Superior temporal gyrus (tissue), 1 donor: ENCODE data around the gene FRAS1.
"Not testable (repeated sequence)": the region's sequence is repeated elsewhere in the genome, so short reads cannot be mapped to it uniquely, and the experiment has no call there.

Experiments
- DNase-seq: peaks from one replicate; pipeline ENCODE4 v3.0.0-alpha.2; 2016; ENCODE audit errors: extremely low spot score

FRAS1 gene

DNA sequence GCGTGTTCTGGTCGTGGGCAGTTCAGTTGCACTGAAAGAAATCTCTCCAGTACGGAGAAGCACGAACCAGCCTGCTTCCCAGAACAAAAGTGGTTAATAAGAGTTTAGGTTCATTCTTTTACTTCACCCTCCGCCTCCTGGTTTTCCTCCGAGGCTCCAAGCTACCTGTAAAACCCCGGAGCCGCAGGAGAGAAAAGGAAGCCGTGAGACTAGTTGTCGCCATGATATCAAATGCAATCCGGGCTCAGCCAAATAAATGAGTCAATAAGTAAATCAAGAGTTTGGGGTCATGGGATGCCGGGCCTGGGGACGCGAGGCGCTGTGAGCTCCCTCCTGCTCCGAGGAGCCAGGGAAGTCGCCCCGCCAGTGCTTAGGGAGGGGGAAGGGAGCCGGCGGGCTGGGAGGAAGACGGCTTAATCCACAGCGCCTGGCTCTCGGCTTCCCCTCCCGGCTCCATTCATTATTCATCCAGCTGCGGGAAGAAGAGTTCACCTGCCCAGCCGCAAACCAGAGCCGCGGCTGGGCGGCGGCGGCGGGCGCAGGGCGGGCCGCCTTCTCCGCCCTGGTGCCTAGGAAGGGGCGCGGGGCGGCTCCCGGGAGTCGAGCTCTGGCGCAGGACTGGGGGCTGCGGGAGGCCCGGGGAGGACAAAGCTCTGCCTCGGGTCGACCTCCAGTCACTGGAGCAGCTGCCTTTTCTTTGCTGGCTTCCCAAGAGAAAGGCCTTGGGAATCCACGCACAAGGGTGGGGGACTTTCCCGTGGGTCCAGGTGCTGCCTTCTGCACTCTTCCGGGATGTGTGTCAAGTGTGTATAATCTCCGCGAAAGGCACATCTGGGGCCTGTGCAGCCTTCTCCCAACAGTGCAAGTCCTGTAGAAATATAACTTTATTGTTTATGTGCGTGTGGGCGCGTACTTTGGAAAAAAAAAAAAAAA is 1.7 kb downstream of the FRAS1 start:
- no peak for DNase-seq

DNA sequence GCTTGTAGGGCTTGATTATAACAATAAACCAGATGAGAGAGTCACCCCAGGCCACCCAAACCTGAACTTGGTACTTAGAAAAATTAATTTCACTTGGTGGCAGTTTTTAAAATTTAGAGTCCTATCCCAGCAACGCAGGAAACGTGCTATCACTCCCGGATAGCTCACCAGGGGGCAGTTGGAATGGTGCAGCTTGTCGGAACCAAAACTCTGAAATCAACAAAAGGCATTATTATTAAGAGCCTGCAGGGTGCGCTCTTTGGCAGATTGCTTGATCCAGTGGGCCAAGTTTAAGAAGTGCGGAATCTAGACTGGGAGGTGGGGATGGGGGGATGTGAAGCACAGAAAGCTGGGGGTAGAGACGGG is 2.4 kb downstream of the FRAS1 start:
- peak; percentile 72 for DNase-seq

DNA sequence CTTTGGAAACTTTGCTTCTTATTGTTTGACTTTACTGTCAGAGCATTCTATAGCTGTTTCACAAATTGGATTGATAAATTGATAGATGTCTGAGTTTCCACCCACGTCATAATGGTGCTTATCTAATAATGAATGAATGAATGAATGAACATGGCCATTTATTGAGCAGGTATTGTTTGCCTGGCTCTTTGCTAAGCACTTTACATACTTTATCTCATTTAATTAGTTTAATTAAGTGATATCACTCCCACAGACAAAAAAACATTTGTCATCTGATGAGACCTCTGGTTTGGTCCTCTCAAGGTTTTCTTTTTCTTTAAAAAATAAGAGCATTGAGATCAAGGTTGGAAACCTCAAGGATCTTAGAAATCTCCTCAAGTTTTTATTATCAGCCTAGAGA is 2.8 kb downstream of the FRAS1 start:
- DNase-seq = no peak

DNA sequence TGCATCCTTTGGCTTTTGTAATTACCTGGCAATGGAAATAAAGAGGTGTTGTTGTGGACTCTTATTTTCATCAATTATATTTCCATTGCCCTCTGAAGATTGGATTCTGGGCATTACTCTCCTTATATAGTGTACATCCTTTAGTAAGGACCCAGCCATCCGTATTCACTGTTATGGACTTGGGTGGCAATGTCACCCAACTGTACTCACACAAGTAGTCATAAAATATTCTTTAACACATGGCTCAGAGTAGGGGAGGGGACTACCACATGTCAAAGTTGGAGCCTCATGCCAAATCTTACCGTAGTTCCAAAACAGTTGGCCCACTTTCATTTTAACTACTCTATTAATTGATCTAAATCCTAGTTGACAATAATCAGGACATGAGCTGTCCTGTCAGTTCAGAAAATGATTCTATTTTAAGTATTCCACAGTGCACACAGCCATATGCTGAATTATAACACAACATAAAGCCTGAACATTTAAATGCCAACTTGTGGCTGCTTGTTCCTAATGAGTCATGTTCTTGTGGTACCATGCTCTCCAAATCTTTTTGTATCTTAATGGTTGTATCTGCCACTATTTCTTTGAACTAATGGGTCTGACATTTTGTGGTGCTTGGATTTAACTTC is 4.9 kb downstream of the FRAS1 start:
- peak; percentile 52 for DNase-seq

DNA sequence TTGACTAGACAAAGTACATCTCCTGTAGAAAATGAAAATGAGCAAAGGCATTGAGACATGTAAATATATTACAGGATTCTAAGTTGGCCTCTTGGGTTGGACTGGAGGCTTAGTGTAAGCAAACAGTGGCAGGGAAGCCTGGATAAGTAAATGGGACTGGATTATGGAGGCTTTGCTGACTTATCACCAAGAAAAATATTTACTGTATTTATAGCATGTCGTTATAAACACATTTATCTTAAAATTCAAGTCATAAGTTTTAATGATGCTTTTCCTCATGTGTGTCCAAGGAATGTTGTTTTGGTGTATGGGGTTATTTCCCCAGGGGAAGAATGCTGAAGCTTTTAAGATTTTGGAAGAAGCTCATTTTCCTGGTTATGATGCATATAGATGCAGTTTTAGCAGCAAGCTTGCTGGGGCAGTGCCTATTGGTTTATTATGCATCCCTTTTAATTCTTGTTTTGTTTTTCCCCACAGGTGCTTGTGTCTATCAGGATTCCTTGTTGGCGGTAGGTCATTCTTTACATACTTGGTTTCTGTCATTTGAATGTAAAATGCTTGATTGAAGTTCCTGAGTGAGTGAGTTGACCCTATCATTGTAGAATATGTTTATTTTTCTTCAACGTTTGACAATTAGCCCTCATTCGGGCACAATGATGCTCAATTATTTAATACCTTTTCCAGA is 8.5 kb downstream of the FRAS1 start:
- no peak for DNase-seq

DNA sequence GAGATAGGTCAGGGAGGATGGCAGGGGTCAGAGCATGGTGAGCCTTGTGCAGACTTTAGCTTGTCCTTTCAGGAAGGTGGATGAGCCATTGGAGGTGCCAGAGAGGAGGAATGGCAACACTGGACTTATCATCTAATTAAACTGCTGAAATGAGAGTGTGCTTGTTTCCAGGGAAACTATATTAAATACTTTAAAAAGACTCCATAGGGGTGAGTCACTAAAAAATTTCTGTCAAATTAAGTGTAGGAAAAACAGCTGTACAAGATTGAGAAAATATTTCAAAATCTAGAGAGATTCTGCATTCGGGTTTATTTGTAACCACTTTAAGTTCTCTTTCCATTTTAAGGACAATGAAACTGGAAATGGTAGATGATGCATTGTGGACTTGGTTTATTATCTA is 11.4 kb downstream of the FRAS1 start:
- DNase-seq = no peak

DNA sequence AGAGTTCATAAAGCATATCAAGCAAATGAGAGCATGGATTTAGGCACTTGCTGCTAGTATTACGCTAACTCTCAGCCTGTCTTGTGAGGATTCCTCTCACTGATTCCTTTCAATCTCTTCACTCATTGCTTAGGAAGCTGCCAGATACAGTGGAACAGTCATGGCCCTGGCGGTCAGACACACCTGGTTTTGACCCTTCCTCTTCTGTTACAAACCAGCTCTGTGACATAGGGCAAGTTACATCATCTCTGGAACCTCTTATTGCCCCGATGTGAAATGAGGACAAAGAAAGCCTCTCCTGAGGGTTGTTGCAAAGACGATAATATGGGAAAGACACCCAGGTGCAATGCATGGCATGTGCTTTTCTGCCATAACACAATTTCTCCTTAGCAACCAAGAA is 12.2 kb downstream of the FRAS1 start:
- DNase-seq = no peak

DNA sequence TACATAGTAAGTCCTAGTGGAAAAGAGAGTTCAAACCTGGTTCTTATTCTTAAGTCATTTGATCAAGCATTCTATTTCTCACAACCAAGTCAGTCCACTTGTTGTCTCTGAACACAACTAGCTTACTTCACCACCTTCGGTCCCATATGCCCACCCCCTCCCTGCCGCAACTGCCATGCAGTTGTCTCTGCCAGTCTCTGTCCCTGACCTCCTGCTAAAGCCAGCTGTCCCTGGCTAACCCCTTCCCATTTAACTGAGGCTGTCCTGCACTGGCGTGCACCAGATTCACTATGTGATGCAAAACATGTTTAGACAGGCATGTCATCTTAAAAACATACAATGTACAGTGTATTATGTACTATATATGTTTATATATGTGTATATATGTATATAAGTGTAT is 12.7 kb downstream of the FRAS1 start:
- DNase-seq = no peak

DNA sequence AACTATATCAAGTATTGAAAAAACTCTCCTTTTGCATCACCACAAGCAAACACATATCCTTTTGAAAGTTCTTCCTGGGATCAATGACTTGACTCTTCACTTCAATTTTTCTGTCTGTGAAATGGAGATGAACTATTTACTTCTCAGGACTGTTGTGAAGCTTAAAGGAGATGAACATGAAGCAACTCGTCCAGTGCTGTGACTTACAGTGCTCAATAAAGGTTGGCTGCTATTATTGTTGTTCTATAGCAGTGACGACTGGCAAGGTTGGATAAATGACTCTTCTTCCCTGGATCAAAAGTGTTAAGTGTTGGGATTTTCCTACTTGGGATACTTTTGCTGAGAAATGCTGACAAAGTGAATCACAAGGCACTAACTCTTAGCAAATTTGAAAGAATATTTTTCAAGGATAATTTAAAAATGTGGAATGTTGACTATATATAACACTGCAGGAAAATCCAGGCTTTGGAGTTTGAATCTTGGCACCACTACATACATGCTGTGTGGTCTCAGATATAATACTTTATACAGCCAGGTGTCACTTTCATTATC is 13.7 kb downstream of the FRAS1 start:
- DNase-seq = no peak

DNA sequence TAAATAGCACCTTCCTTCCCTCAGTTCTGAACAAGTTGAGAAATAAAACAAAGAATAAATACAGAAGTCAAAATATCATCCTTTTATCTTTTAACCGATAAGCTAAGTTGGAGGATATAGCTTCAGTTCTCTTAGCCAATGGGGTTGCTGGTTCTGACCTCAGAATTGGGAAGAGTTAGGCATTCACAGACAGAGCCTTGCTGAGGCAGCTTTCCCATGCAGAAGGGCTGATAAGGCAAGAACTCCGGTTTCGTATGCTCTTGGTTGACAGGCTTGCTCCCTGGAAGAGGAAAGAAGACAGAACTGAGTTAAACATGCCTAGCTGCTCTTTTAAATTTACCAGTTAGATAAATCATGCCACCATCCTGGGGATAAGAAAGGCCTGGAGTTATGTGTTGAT is 17.6 kb downstream of the FRAS1 start:
- no peak for DNase-seq

DNA sequence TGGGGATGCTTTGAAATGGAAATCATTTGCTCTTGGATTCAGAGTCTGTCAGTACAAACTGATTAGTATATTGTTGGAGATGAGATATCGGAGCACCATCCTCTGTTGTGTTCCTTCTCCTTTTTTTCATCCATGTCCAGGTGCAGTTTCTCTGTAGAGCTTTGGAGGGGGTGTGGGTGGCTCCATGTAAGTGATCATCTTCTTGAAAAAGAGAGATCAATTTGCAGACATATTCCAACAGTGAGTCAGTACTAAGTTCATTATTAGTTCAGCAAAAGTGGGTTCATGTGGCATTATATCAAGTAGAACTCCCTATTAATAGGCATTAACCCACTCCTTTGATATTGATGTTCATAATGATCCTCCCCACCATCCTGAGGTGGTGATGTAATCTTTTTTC is 18.9 kb downstream of the FRAS1 start:
- no peak for DNase-seq

DNA sequence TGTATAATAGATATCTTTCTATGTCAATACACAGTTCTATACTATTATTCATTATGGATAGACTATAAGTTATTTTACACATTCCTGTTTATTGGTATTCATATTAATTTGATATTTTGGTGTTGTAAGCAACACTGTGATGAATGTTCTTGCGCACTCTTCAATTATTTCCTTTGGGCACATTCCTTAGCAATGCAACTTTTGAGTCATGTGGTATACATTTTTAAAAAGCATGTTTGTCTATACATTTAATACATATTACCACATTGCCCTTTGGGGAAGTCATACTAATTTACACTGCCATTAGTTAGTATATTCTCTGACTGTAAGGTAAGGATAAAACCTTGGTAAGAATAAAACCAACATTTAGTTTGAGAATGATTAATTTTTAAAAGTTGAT is 21.0 kb downstream of the FRAS1 start:
- DNase-seq = no peak

DNA sequence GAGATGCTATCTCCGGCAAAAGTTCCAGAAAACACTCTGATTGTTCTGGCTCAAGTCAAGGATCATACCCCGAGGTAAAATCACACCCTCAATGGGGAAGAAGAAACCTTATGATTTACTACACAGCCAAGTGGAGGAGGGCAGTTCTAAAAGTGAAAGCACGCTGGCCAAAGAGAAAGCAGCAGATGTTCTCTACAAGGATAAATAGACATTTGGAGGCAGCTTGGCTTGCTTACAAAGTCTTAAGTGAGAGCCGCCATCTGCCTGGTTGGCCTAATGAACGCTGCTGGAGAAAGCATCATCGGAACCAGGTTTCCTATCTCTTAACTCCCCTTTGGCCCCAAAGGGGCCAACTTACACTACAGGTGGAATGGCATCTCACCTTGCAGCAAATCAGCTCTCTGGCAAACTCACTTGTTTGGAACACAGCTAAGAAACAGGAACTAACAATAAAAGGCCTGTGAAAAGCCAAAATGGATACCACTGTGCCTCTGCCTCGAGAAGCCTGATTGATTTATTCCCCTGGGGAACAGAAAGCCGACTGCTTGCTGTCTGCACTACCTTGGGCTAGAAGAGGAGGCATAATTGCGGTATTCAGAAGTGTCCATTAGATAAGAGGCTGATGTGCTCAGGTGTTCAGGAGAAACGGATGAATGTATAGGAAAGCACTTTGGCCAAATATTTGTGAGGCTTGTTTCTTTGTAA is 22.8 kb downstream of the FRAS1 start:
- DNase-seq = no peak

DNA sequence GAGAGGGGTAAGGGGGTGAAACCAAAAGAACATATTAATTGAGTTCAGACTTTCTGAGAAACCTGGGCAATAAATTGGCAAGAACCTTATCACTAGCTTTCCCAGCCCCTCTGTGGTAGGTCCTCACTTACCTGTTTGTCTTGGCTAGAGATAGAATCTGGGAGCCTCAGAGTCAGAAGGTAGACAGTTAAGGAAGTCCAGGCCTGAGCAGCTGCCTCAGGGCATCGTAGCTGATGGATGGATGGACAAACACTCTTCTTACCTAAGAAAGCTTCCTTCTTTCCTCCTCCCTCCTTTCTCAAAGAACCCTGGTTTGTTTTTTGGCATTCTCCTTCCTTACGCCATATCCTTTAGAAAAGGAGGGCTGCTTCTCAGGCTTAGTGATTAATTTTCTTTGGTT is 24.4 kb downstream of the FRAS1 start:
- no peak for DNase-seq

DNA sequence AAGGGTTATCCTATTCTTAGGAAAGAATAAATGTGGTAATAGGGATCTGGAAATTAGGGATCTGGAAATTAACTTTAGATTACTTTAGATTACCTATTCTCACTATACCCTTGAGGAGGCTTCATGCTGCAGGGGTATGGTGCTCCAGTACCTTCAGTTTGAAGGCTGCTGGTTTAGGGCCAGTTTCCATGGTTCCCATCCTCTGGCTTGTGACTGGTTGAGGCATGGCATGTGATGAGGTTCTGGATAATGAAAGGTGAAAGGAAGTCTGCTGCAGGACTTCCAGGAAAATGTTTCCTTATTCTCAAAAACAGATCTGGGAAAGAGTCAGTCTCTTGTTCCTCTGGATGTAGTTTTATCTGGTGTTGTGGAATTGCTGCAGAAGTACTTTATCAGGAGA is 25.9 kb downstream of the FRAS1 start:
- DNase-seq = no peak

DNA sequence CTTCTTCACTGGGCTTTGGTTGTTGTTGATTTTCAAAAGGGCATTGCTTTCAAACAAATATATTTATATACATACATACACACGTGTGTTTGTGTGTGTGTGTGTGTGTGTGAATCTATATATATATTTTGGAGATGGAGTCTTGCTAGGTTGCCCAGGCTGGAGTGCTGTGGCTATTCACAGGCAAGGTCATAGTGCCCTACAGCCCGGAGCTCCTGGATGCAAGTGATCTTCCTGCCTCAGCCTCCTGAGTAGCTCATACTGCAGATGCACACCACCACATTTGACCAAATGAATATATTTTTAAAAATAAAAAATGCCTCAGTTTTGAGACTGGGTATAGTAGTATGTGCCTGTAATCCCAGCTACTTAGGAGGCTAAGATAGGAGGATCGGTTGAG is 34.4 kb downstream of the FRAS1 start:
- no peak for DNase-seq

DNA sequence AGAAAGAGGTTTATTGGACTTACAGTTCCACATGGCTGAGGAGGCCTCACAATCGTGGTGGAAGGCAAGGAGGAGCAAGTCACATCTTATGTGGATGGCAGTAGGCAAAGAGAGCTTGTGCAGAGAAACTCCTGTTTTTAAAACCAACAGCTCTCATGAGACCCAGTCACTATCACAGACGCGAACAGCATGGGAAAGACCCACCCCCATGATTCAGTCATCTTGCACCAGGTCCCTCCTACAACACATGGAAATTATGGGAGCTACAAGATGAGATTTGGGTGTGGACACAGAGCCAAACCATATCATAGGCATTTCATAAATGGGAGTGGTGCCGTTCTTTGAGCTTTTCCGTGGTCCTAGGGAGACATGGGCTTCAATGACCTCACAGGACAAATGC is 35.2 kb downstream of the FRAS1 start:
- not testable (repeated sequence) for DNase-seq

DNA sequence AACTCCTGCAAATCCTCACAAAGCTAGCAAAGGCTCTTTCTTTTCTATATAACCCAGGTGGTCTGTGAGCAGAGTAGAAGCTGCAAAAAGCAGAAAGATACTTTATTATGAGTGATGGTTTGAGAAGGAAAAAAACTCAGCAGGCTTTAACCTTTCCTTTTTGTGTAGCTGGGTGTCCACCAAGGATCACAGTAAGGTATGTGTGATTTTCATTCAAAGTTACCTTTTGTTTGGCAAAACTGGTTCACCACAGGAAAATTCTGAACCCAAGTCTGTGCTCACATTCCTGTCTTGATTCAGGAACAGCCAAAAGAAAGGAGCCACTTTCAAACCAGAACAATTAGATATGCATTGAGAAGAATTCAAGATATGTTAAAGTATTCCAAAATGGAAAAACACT is 35.7 kb downstream of the FRAS1 start:
- no peak for DNase-seq

DNA sequence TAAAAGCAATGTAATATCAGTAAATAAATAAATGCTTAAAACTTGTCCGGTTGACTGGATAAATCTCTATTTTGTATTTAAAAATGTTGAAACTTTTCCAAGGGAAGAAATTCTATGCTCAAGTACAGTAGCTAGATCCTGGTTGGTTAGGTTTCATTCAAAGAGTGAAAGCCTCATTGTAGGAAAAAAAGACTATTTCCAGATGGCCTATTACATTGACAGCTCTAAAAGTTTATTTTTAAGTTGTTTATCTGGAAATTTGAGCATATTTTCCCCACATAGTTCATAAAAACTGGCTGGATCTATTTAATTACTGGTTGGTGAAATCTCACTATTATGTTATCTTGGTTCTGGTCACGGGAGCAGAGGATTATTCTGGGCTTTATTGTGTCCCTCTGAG is 38.0 kb downstream of the FRAS1 start:
- DNase-seq = no peak

DNA sequence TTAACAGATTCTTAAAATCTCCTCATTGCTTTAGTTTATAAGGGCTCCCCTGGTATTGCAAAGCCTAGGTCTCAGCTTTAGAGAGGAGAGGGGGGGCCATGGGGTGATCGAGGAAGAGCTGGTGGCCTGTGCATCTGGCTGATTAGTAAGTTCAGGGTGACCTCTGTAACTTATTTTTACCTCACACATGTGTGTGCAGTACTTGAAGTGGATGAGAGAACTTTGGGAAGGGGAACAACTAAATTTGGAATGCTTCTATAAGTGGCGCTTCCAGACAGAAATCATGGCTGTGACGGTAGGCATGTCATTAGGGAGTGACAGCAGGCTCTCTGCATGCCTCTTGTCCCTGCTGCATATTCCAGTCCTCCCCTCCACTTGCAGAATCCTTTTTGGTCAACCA is 41.9 kb downstream of the FRAS1 start:
- DNase-seq = no peak

DNA sequence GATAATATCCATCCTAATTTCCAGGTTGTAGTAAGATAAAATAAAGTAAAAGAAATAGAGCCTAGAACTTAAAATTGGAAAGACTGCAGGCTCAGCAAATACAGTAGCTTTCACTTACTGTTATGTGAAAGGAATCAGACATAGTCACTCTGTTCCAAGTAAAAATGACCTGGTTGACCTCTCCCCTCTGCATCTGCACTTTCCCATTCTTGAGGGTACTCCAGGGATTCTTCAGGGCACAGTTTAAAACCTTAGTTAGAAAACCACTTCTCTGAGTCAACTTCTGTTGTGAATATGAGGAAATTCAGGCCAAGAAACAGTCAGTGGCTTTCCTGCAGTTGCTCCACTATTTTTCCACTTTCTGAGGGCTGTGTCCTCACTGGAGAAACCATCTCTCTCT is 42.9 kb downstream of the FRAS1 start:
- no peak for DNase-seq

DNA sequence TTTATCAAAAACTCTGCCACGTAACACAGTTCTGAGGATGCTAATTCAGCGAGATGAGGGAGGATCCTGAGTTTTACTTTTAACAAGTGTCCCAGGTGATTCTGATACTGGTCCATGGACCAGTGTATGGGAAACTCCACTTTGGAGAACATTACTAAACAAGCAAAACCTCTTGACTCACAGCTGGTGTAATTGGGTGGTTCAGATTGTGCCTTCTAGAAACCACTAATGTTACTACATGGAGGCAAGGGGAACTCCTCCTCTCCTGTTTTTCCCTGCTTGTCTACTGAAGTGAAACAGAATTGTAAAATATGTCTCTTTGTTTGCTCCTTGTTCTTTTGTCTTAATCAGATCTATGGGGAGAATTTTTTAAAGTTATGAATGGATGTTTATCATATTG is 62.6 kb downstream of the FRAS1 start:
- DNase-seq = no peak
